IMR-90 (cell line): ENCODE data around the gene SLC39A11. TPM values are rescaled to one million over a fixed set of nuclear protein-coding genes. Genes with fewer than 3 reads are reported as not detected.

Experiments used
- ATAC-seq: fragments of 200-7000 bp; cut with Tn5 transposase; 2 replicates; pipeline ENCODE4 v1.9.1; 2020; ENCODE audit warnings: low read depth, mild to moderate bottlenecking, moderate library complexity
- BruUV-seq: library from RNA; stranded (reverse); fragments of 400-500 nt; replicated peaks from 2 replicates; lab custom pipeline; 2021; lab: Mats Ljungman, UMichigan
- CTCF ChIA-PET: fragments of 300-600 bp; formaldehyde crosslinking; extraction: SDS; loops from one replicate; lab custom pipeline; 2021; ENCODE audit warnings: antibody characterized with exemption; lab: Yijun Ruan, JAX
- POLR2A ChIA-PET: fragments of 300-600 bp; sonication (Branson Sonifier 250); formaldehyde crosslinking; loops from one replicate; lab custom pipeline; 2022; ENCODE audit warnings: antibody characterized with exemption; ENCODE audit not compliant: unreplicated experiment; lab: Charles Lee
- DNase-seq: peaks from one replicate; pipeline ENCODE4 v3.0.0; 2013
- H2AFZ ChIP-seq: replicated peaks from 2 replicates; pipeline ENCODE3; 2013; ENCODE audit warnings: low read length, mild to moderate bottlenecking; ENCODE audit not compliant: poor library complexity
- H2AK5ac ChIP-seq: 2 replicates; pipeline ENCODE4 v1.6.1; 2013; ENCODE audit warnings: low read depth, low read length, inconsistent platforms
- H2AK9ac ChIP-seq: replicated peaks from 2 replicates; pipeline ENCODE3; 2013; ENCODE audit warnings: mild to moderate bottlenecking, low read depth, low read length, moderate library complexity; ENCODE audit not compliant: poor library complexity
- H2BK120ac ChIP-seq: 2 replicates; pipeline ENCODE4 v1.6.1; 2013; ENCODE audit warnings: low read depth, low read length, inconsistent platforms
- H2BK15ac ChIP-seq: 3 replicates; pipeline ENCODE4 v1.6.1; 2013; ENCODE audit warnings: low read depth, low read length, inconsistent platforms
- H2BK20ac ChIP-seq: 2 replicates; pipeline ENCODE4 v1.6.1; 2013; ENCODE audit warnings: low read depth, mild to moderate bottlenecking, inconsistent platforms, low read length, moderate library complexity
- H2BK5ac ChIP-seq: 2 replicates; pipeline ENCODE4 v1.6.1; 2013; ENCODE audit warnings: mild to moderate bottlenecking, low read depth, low read length, inconsistent platforms; ENCODE audit not compliant: poor library complexity, severe bottlenecking
- H3K14ac ChIP-seq: replicated peaks from 2 replicates; pipeline ENCODE4 v1.6.1; 2013; ENCODE audit warnings: low read depth, low read length, inconsistent platforms
- H3K18ac ChIP-seq: 2 replicates; pipeline ENCODE4 v1.6.1; 2013; ENCODE audit warnings: low read depth, low read length, control low read depth
- H3K23ac ChIP-seq: 2 replicates; pipeline ENCODE4 v1.6.1; 2013; ENCODE audit warnings: low read depth, low read length, inconsistent platforms
- H3K27ac ChIP-seq: 2 replicates; pipeline ENCODE4 v1.5.1; 2013; ENCODE audit warnings: mild to moderate bottlenecking, control low read depth, low read length; ENCODE audit not compliant: insufficient read depth
- H3K27me3 ChIP-seq: 2 replicates; pipeline ENCODE4 v1.6.1; 2013; ENCODE audit warnings: low read length; ENCODE audit not compliant: control insufficient read depth, insufficient read depth
- H3K36me3 ChIP-seq: 2 replicates; pipeline ENCODE4 v1.6.1; 2013; ENCODE audit warnings: low read length, mixed read lengths; ENCODE audit not compliant: control insufficient read depth, insufficient read depth
- H3K4ac ChIP-seq: 2 replicates; pipeline ENCODE4 v1.6.1; 2013; ENCODE audit warnings: low read depth, low read length, inconsistent platforms
- H3K4me1 ChIP-seq: 2 replicates; pipeline ENCODE4 v1.6.1; 2013; ENCODE audit warnings: low read length, mixed read lengths; ENCODE audit not compliant: control insufficient read depth, insufficient read depth
- H3K4me2 ChIP-seq: 2 replicates; pipeline ENCODE4 v1.6.1; 2013; ENCODE audit warnings: low read depth, mild to moderate bottlenecking, control low read depth, low read length, moderate library complexity
- H3K4me3 ChIP-seq: 2 replicates; pipeline ENCODE4 v1.5.1; 2013; ENCODE audit warnings: low read depth, mild to moderate bottlenecking, control low read depth, low read length, moderate library complexity; ENCODE audit not compliant: insufficient read depth
- H3K56ac ChIP-seq: 2 replicates; pipeline ENCODE4 v1.6.1; 2013; ENCODE audit warnings: low read length, inconsistent platforms; ENCODE audit not compliant: insufficient read depth; ENCODE audit errors: extremely low read depth
- H3K79me1 ChIP-seq, 2 experiments: 2 replicates each; pipeline ENCODE4 v1.6.1; 2013; ENCODE audit warnings: low read length in 2 of 2, inconsistent platforms in 1 of 2, low read depth in 1 of 2
- H3K9ac ChIP-seq: 2 replicates; pipeline ENCODE4 v1.6.1; 2013; ENCODE audit warnings: low read depth, low read length, control low read depth
- H3K9me1 ChIP-seq: 2 replicates; pipeline ENCODE4 v1.6.1; 2013; ENCODE audit warnings: low read length, inconsistent platforms; ENCODE audit not compliant: insufficient read depth
- H3K9me3 ChIP-seq: 2 replicates; pipeline ENCODE4 v1.6.1; 2013; ENCODE audit warnings: low read length; ENCODE audit not compliant: control insufficient read depth, insufficient read depth
- H4K20me1 ChIP-seq: 2 replicates; pipeline ENCODE4 v1.6.1; 2013; ENCODE audit warnings: low read length, inconsistent platforms; ENCODE audit not compliant: insufficient read depth
- H4K5ac ChIP-seq: 2 replicates; pipeline ENCODE4 v1.6.1; 2013; ENCODE audit warnings: mild to moderate bottlenecking, low read depth, low read length, control low read depth
- H4K8ac ChIP-seq, 2 experiments: 2 replicates each; pipeline ENCODE4 v1.6.1; 2013; ENCODE audit warnings: low read depth in 2 of 2, low read length in 2 of 2, control low read depth in 1 of 2, inconsistent platforms in 1 of 2
- H4K91ac ChIP-seq: 2 replicates; pipeline ENCODE4 v1.6.1; 2013; ENCODE audit warnings: low read depth, low read length, inconsistent platforms; ENCODE audit not compliant: insufficient read depth
- BHLHE40 ChIP-seq: fragments of 150-350 bp; IDR thresholded peaks from 2 replicates; pipeline ENCODE4 v1.6.1; 2016; ENCODE audit warnings: mild to moderate bottlenecking, low read depth, low read length
- CEBPB ChIP-seq: IDR thresholded peaks from 2 replicates; pipeline ENCODE4 v1.6.1; 2012; ENCODE audit warnings: low read depth, low read length, improper control_type of control experiment
- CHD1 ChIP-seq: IDR thresholded peaks from 2 replicates; pipeline ENCODE4 v1.6.1; 2012; ENCODE audit warnings: low read depth, low read length, improper control_type of control experiment
- CTCF ChIP-seq: conservative IDR thresholded peaks from 2 replicates; pipeline ENCODE4 v1.5.1; 2012; ENCODE audit warnings: mild to moderate bottlenecking, low read depth, low read length, improper control_type of control experiment
- FOS ChIP-seq: fragments of 150-350 bp; IDR thresholded peaks from 2 replicates; pipeline ENCODE4 v1.6.1; 2016; ENCODE audit warnings: low read depth, low read length
- MAFK ChIP-seq: IDR thresholded peaks from 2 replicates; pipeline ENCODE4 v1.6.1; 2012; ENCODE audit warnings: low read depth, low read length, improper control_type of control experiment
- MAZ ChIP-seq: IDR thresholded peaks from 2 replicates; pipeline ENCODE4 v1.6.1; 2012; ENCODE audit warnings: low read depth, mild to moderate bottlenecking, low read length, improper control_type of control experiment, moderate library complexity, borderline replicate concordance
- MXI1 ChIP-seq: IDR thresholded peaks from 2 replicates; pipeline ENCODE4 v1.6.1; 2012; ENCODE audit warnings: low read depth, mild to moderate bottlenecking, low read length, moderate library complexity, borderline replicate concordance
- NFE2L2 ChIP-seq: fragments of 150-350 bp; IDR thresholded peaks from 2 replicates; pipeline ENCODE4 v1.6.1; 2016; ENCODE audit warnings: low read depth, mild to moderate bottlenecking, low read length
- POLR2A ChIP-seq: IDR thresholded peaks from 2 replicates; pipeline ENCODE4 v1.6.1; 2012; ENCODE audit warnings: mild to moderate bottlenecking, low read depth, low read length
- RAD21 ChIP-seq: IDR thresholded peaks from 2 replicates; pipeline ENCODE4 v1.6.1; 2012; ENCODE audit warnings: low read length, improper control_type of control experiment
- RCOR1 ChIP-seq: IDR thresholded peaks from 2 replicates; pipeline ENCODE4 v1.6.1; 2012; ENCODE audit warnings: mild to moderate bottlenecking, low read length, improper control_type of control experiment; ENCODE audit not compliant: insufficient replicate concordance
- RFX5 ChIP-seq: IDR thresholded peaks from 2 replicates; pipeline ENCODE4 v1.8.0; 2012; ENCODE audit warnings: low read depth, mild to moderate bottlenecking, low read length, moderate library complexity
- SMC3 ChIP-seq: fragments of 150-350 bp; IDR thresholded peaks from 2 replicates; pipeline ENCODE4 v1.6.1; 2016; ENCODE audit warnings: low read depth, mild to moderate bottlenecking, antibody characterized with exemption, low read length, moderate library complexity
- USF2 ChIP-seq: fragments of 150-350 bp; IDR thresholded peaks from 2 replicates; pipeline ENCODE4 v1.6.1; 2017; ENCODE audit warnings: mild to moderate bottlenecking, antibody characterized with exemption, low read length, low read depth
- WGBS, 2 experiments: methylation state at CpG; one replicate each; pipeline versions ENCODE4 v1.1.5 to v1.1.7; 2013; ENCODE audit warnings: missing lambda C conversion rate in 2 of 2; ENCODE audit not compliant: insufficient read length in 1 of 2; ENCODE audit errors: extremely low coverage in 2 of 2; 5-methylcytosine and 5-hydroxymethylcytosine counted together
- dilution Hi-C: fragments of 300-500 bp; cut with HindIII; formaldehyde crosslinking; loops from one replicate; pipeline ENCODE4 v1.14.3; 2018; ENCODE audit warnings: low sequenced_read_pairs; ENCODE audit not compliant: unreplicated experiment
- in situ Hi-C: fragments of 300-500 bp; cut with MboI; formaldehyde crosslinking; loops from 3 replicates; pipeline ENCODE4 v1.14.3; 2019; ENCODE audit warnings: low sequenced_read_pairs, inconsistent platforms, mixed read lengths
- intact Hi-C: fragments of 100-400 bp; cut with micrococcal nuclease; formaldehyde crosslinking; loops from 2 replicates; pipeline ENCODE4 v1.10.0; 2022
- polyA plus RNA-seq, 3 experiments: library from polyadenylated mRNA; depleted of rRNA; stranded (reverse); fragments of >200 nt; gene quantifications; 2 replicates each; pipeline ENCODE4 v1.2.3, GENCODE V29; 2012; ENCODE audit warnings: low replicate concordance in 1 of 3
- total RNA-seq: library from RNA; depleted of rRNA; stranded (reverse); fragments of >200 nt; gene quantifications from 2 replicates; pipeline ENCODE4 v1.2.3, GENCODE V29; 2012
- TF ChIP-seq, protein P1 (sequence below): fragments of 150-350 bp; IDR thresholded peaks from 2 replicates; pipeline ENCODE4 v1.6.1; 2016; ENCODE audit warnings: low read depth, mild to moderate bottlenecking, low read length, moderate library complexity, borderline replicate concordance

Gene SLC39A11
- total and polyA plus RNA-seq, 2 of the 4 experiments (the other 2 are of a cell fraction) = 8.8 to 14.3 TPM

GRCh38 chr17:72934927-72935326 lies 157.6 kb downstream of the SLC39A11 start:
- H3K4me1 ChIP-seq = no peaks in the 10 kb centered on the region
- no peak overlapping the region for H2AFZ ChIP-seq
- no peak overlapping the region for H2AK9ac ChIP-seq
- H4K5ac ChIP-seq = no peak overlapping the region
- no peak overlapping the region for H3K4ac ChIP-seq
- H3K36me3 ChIP-seq = no peaks in the 10 kb centered on the region
- no peak overlapping the region for H3K4me3 ChIP-seq
- H3K4me2 ChIP-seq = no peak overlapping the region
- H3K18ac ChIP-seq = no peak overlapping the region
- no peak overlapping the region for H2BK5ac ChIP-seq
- BruUV-seq = no TSS peak
- H3K14ac ChIP-seq = no peak overlapping the region
- H3K9me3 ChIP-seq = no peaks in the 10 kb centered on the region
- POLR2A ChIA-PET = no interaction called here
- H3K79me1 ChIP-seq = no peaks in the 10 kb centered on the region
- H4K91ac ChIP-seq = no peak overlapping the region
- no peak overlapping the region for H2BK120ac ChIP-seq
- H3K27me3 ChIP-seq = no peaks in the 10 kb centered on the region
- ATAC-seq (no peak), DNase-seq (no peak)
- dilution Hi-C loops = no loop called here
- H4K20me1 ChIP-seq = no peaks in the 10 kb centered on the region
- no peak overlapping the region for H3K23ac ChIP-seq
- CTCF ChIA-PET = interaction anchor here (0.6 kb wide), 1 partner anchor 256 kb away, joined by 5 read pairs; no protein-coding TSS in a partner anchor
- intact Hi-C loops = no loop called here
- H3K27ac ChIP-seq = no peak overlapping the region
- H2AK5ac ChIP-seq = no peak overlapping the region
- H2BK20ac ChIP-seq = no peak overlapping the region
- TF ChIP-seq NFE2L2 (no peak), SMC3 (no peak), FOS (no peak), RAD21 (no peak), MXI1 (no peak), CEBPB (no peak), BHLHE40 (no peak), CHD1 (no peak), RFX5 (no peak), POLR2A (no peak), MAZ (no peak), MAFK (no peak), RCOR1 (no peak), USF2 (no peak), CTCF (no peak)
- TF ChIP-seq, protein P1, sequence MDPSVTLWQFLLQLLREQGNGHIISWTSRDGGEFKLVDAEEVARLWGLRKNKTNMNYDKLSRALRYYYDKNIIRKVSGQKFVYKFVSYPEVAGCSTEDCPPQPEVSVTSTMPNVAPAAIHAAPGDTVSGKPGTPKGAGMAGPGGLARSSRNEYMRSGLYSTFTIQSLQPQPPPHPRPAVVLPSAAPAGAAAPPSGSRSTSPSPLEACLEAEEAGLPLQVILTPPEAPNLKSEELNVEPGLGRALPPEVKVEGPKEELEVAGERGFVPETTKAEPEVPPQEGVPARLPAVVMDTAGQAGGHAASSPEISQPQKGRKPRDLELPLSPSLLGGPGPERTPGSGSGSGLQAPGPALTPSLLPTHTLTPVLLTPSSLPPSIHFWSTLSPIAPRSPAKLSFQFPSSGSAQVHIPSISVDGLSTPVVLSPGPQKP = no peak
- in situ Hi-C loops = no loop called here
- WGBS, 2 experiments = 95% methylated on average over 4 of the region's 8 CpGs; no CpG with 5 or more reads in 1 of the 2 experiments
- H4K8ac ChIP-seq = no peak overlapping the region
- H3K9ac ChIP-seq = no peak overlapping the region
- H3K9me1 ChIP-seq = 0 out of 2 replicates have a peak, but pooled peaks cover 5% of the 10 kb centered on the region
- no peak overlapping the region for H3K56ac ChIP-seq
- no peak overlapping the region for H2BK15ac ChIP-seq
